ENCODE data around the gene REXO4. TPM values are rescaled to one million over a fixed set of nuclear protein-coding genes. Genes with fewer than 3 reads are reported as not detected.

Gene REXO4
- total and polyA plus RNA-seq, 2 of the 13 experiments (the other 11 are each of a cell fraction or from before 2014, with no cell fraction given): 18.5 to 30.4 TPM

- TF ChIP-seq, protein P1, sequence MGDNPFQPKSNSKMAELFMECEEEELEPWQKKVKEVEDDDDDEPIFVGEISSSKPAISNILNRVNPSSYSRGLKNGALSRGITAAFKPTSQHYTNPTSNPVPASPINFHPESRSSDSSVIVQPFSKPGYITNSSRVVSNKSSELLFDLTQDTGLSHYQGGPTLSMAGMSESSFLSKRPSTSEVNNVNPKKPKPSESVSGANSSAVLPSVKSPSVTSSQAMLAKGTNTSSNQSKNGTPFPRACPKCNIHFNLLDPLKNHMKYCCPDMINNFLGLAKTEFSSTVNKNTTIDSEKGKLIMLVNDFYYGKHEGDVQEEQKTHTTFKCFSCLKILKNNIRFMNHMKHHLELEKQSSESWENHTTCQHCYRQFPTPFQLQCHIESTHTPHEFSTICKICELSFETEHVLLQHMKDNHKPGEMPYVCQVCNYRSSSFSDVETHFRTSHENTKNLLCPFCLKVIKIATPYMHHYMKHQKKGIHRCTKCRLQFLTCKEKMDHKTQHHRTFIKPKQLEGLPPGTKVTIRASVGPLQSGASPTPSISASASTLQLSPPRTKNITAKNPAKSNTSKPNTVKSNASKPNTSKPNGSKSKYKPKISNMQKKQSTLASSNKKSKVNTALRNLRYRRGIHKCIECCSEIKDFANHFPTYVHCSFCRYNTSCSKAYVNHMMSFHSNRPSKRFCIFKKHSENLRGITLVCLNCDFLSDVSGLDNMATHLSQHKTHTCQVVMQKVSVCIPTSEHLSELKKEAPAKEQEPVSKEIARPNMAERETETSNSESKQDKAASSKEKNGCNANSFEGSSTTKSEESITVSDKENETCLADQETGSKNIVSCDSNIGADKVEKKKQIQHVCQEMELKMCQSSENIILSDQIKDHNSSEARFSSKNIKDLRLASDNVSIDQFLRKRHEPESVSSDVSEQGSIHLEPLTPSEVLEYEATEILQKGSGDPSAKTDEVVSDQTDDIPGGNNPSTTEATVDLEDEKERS (CRISPR knock-in tag; IDR thresholded peaks at IDR 0.05): no peak
- no peak for TF ChIP-seq ZSCAN21 (CRISPR knock-in tag; IDR thresholded peaks at IDR 0.05; ENCODE audit: borderline replicate concordance)
- TF ChIP-seq SRSF1 (optimal IDR thresholded peaks at IDR 0.05; ENCODE audit: low read depth, low read length): peak; percentile 61
- TF ChIP-seq, protein P2, sequence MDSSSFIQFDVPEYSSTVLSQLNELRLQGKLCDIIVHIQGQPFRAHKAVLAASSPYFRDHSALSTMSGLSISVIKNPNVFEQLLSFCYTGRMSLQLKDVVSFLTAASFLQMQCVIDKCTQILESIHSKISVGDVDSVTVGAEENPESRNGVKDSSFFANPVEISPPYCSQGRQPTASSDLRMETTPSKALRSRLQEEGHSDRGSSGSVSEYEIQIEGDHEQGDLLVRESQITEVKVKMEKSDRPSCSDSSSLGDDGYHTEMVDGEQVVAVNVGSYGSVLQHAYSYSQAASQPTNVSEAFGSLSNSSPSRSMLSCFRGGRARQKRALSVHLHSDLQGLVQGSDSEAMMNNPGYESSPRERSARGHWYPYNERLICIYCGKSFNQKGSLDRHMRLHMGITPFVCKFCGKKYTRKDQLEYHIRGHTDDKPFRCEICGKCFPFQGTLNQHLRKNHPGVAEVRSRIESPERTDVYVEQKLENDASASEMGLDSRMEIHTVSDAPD (CRISPR knock-in tag; IDR thresholded peaks at IDR 0.05): no peak
- TF ChIP-seq PAF1 (CRISPR knock-in tag; IDR thresholded peaks at IDR 0.05): no peak
- no peak for TF ChIP-seq MED13 (CRISPR knock-in tag; IDR thresholded peaks at IDR 0.05)
- no peak for TF ChIP-seq ZBTB4 (CRISPR knock-in tag; IDR thresholded peaks at IDR 0.05; ENCODE audit: borderline replicate concordance)
- no peak for TF ChIP-seq TOPORS (CRISPR knock-in tag; IDR thresholded peaks at IDR 0.05)
- no peak for TF ChIP-seq ZBTB37 (CRISPR knock-in tag; IDR thresholded peaks at IDR 0.05)
- no peak for TF ChIP-seq ZNF10 (CRISPR knock-in tag; IDR thresholded peaks at IDR 0.05; ENCODE audit: borderline replicate concordance, low read depth)
- no peak; the same call in 1 of the 2 replicates for TF ChIP-seq ZZZ3 (CRISPR knock-in tag; IDR thresholded peaks at IDR 0.05; ENCODE audit: borderline replicate concordance)
- no peak for TF ChIP-seq ZNF549 (CRISPR knock-in tag; IDR thresholded peaks at IDR 0.05)
- no peak for TF ChIP-seq RFXAP (CRISPR knock-in tag; IDR thresholded peaks at IDR 0.05; ENCODE audit: borderline replicate concordance)
- 0 out of 2 replicates have a peak, but pooled peaks have one; percentile 23 for TF ChIP-seq DNMT1 (CRISPR knock-in tag; IDR thresholded peaks at IDR 0.05)
- TF ChIP-seq JDP2 (CRISPR knock-in tag; IDR thresholded peaks at IDR 0.05; ENCODE audit: borderline replicate concordance): no peak
These were observed 61.3 kb downstream of the REXO4 start, which contains the start of the genes SURF1 and SURF2 (continued) for GRCh38 chr9:133356391-133357091.
